ENCODE measurements around the gene HSFX1. TPM values are rescaled to one million over a fixed set of nuclear protein-coding genes. Genes with fewer than 3 reads are reported as not detected.

HSFX1 gene
- total and polyA plus RNA-seq, 2 of the 8 experiments (the other 6 are each of a cell fraction or from before 2014, with no cell fraction given), result 0.42 to 0.63 TPM

GRCh38 chrX:149825424-149825823 lies 51.6 kb downstream of the HSFX1 start:
- no peak overlapping the region for H3K4me2 ChIP-seq (ENCODE audit: insufficient read depth in 1 of 2, low read depth in 2 of 2, low read length in 2 of 2)
- H4K20me1 ChIP-seq (replicated peaks in 1 of 2; ENCODE audit: control insufficient read depth in 1 of 2, insufficient read depth in 2 of 2, low read length in 2 of 2), result no peaks in the 10 kb centered on the region
- H3K27me3 ChIP-seq (replicated peaks in 1 of 4; ENCODE audit: control insufficient read depth in 3 of 4, extremely low read depth in 1 of 4, insufficient read depth in 3 of 4, low read length in 3 of 4), result no peaks in the 10 kb centered on the region
- peaks cover 0 to 3% of the 10 kb centered on the region in 2 experiments; a peak in 1 of 4 replicates for H3K9me3 ChIP-seq (ENCODE audit: insufficient read depth in 2 of 2, low read depth in 1 of 2, low read length in 1 of 2)
- no peak overlapping the region for H4K91ac ChIP-seq (replicated peaks; ENCODE audit: insufficient read length, low read length)
- H3K23ac ChIP-seq (ENCODE audit: insufficient read length), result no peak overlapping the region
- TF ChIP-seq RAD21 (IDR thresholded peaks at IDR 0.05 in 1 of 2, conservative IDR thresholded peaks at IDR 0.05 in 1 of 2; ENCODE audit: low read depth in 2 of 2, low read length in 2 of 2) (peak; percentile 41 to 57), CTCF (IDR thresholded peaks at IDR 0.05; ENCODE audit: control extremely low read depth in 1 of 3, insufficient read depth in 1 of 3, low read depth in 1 of 3, low read length in 3 of 3) (peak; percentile 45 to 60 (median 48)), SAP30 (IDR thresholded peaks at IDR 0.05; ENCODE audit: insufficient read depth, insufficient replicate concordance, low read length) (no peak)
- H3K27ac ChIP-seq (ENCODE audit: low read depth, low read length), result no peak overlapping the region
- H3K56ac ChIP-seq (replicated peaks; ENCODE audit: insufficient read length, low read depth, low read length), result no peak overlapping the region
- CTCF ChIA-PET (ENCODE audit: partially characterized antibody), result interaction anchor here (1.1 kb wide), 1 partner anchor 10 kb away, joined by 4 read pairs; no protein-coding TSS in a partner anchor
- no peak overlapping the region for H3K14ac ChIP-seq (ENCODE audit: insufficient read length)
- no peaks in the 10 kb centered on the region for H3K79me1 ChIP-seq (ENCODE audit: low read depth, low read length)
- H2BK120ac ChIP-seq (replicated peaks; ENCODE audit: low read depth, low read length), result no peak overlapping the region
- WGBS, 2 experiments (ENCODE audit: extremely low coverage in 1 of 2, insufficient coverage in 1 of 2, insufficient read length in 1 of 2, insufficient replicate concordance in 2 of 2, low coverage in 1 of 2, low lambda C conversion rate in 2 of 2, missing lambda C conversion rate in 1 of 2), result 25% methylated on average over 1 of the region's 3 CpGs; no CpG with 5 or more reads in 1 of the 2 experiments
- H2BK15ac ChIP-seq (ENCODE audit: low read length), result no peak overlapping the region
- no peak overlapping the region for H2BK12ac ChIP-seq (ENCODE audit: low read depth, low read length)
- H3K4me1 ChIP-seq (replicated peaks in 1 of 4; ENCODE audit: control insufficient read depth in 3 of 4, insufficient read depth in 4 of 4, low read length in 3 of 4), result peaks cover 0 to 2% (median under 1%) of the 10 kb centered on the region in 4 experiments; a peak in 3 of 7 replicates
- H3K4me3 ChIP-seq (ENCODE audit: extremely low read depth in 1 of 4, insufficient read depth in 2 of 4, low read depth in 3 of 4, low read length in 4 of 4), result no peak overlapping the region
- no peak overlapping the region for H4K8ac ChIP-seq (ENCODE audit: extremely low read depth, insufficient read depth, low read length)
- H3K79me2 ChIP-seq (ENCODE audit: control insufficient read depth in 1 of 2, insufficient read depth in 2 of 2, low read length in 2 of 2), result no peaks in the 10 kb centered on the region
- no peak overlapping the region for H2BK20ac ChIP-seq (ENCODE audit: low read length)
- H3K9ac ChIP-seq (replicated peaks in 1 of 4; ENCODE audit: extremely low read depth in 1 of 4, low read depth in 3 of 4, low read length in 3 of 4), result no peak overlapping the region
- no peaks in the 10 kb centered on the region for H3K36me3 ChIP-seq (ENCODE audit: control insufficient read depth in 2 of 4, insufficient read depth in 4 of 4, low read length in 3 of 4)
- FAIRE-seq, result no peak
- no peak overlapping the region for H3K18ac ChIP-seq (ENCODE audit: extremely low read depth, low read length)
- no peak overlapping the region for H2AFZ ChIP-seq (ENCODE audit: low read length)
- POLR2A ChIA-PET (ENCODE audit: partially characterized antibody), result no interaction called here
- no peak overlapping the region for H2AK5ac ChIP-seq (ENCODE audit: low read depth, low read length)
- peak in 1 of 2 experiments; percentile 72 for DNase-seq (ENCODE audit: low read depth in 1 of 2, low spot score in 2 of 2)
- H4K5ac ChIP-seq (ENCODE audit: insufficient read length, low read depth, low read length), result no peak overlapping the region
- H2BK5ac ChIP-seq (ENCODE audit: low read depth, low read length), result no peak overlapping the region
- H3K23me2 ChIP-seq (ENCODE audit: low read depth, low read length), result no peaks in the 10 kb centered on the region
- H3K4ac ChIP-seq (replicated peaks; ENCODE audit: insufficient read length, low read depth, low read length), result no peak overlapping the region
